ENCODE measurements around the gene RNPEP. TPM values are rescaled to one million over a fixed set of nuclear protein-coding genes. Genes with fewer than 3 reads are reported as not detected.

RNPEP gene
- total and polyA plus RNA-seq, 7 donors = 23.9 to 86.5 (median 38.5) TPM

GRCh38 chr1:202023001-202023433 lies 40.6 kb downstream of the RNPEP start:
- TF ChIP-seq CTCF (IDR thresholded peaks at IDR 0.05) (no peak), POLR2A (IDR thresholded peaks at IDR 0.05) (no peak)
- H3K9me3 ChIP-seq = no peaks in the 10 kb centered on the region
- H3K27ac ChIP-seq = no peak overlapping the region
- no peak overlapping the region for H3K4me3 ChIP-seq
- intact Hi-C loops (cut with DNase I) = no loop called here
- H3K36me3 ChIP-seq = no peaks in the 10 kb centered on the region
- DNase-seq = no peak
- WGBS, 2 donors = 11 to 43% methylated on average over 6 of the region's 6 CpGs
- peaks cover 0 to 11% (median 2%) of the 10 kb centered on the region in 3 donors for H3K27me3 ChIP-seq
- H3K4me1 ChIP-seq = no peaks in the 10 kb centered on the region

- H3K27me3 ChIP-seq = no peaks in the 10 kb centered on the region
- H3K4me3 ChIP-seq = no peak overlapping the region
- H3K27ac ChIP-seq = no peak overlapping the region
- no peak for DNase-seq
- WGBS, 2 donors = 74 to 76% methylated on average over 5 of the region's 5 CpGs
- TF ChIP-seq POLR2AphosphoS5 (IDR thresholded peaks at IDR 0.05) = no peak
- no peak for TF ChIP-seq EP300 (IDR thresholded peaks at IDR 0.05)
- no peak for TF ChIP-seq POLR2A (IDR thresholded peaks at IDR 0.05)
- TF ChIP-seq CTCF (IDR thresholded peaks at IDR 0.05) = no peak
- H3K4me1 ChIP-seq = no peaks in the 10 kb centered on the region
- H3K36me3 ChIP-seq = no peaks in the 10 kb centered on the region
- intact Hi-C loops (cut with DNase I) = no loop called here
- no peaks in the 10 kb centered on the region for H3K9me3 ChIP-seq
Observed at GRCh38 chr1:202029171-202029665, 46.8 kb downstream of the RNPEP start.

- Histone ChIP-seq H3K36me3 (no peaks in the 10 kb centered on the region), H3K27me3 (no peaks in the 10 kb centered on the region), H3K4me3 (no peak overlapping the region), H3K9me3 (no peaks in the 10 kb centered on the region), H3K4me1 (no peaks in the 10 kb centered on the region), H3K27ac (no peak overlapping the region)
- no peak for TF ChIP-seq CTCF (IDR thresholded peaks at IDR 0.05)
- no peak for TF ChIP-seq POLR2AphosphoS5 (IDR thresholded peaks at IDR 0.05)
- TF ChIP-seq EP300 (IDR thresholded peaks at IDR 0.05) = no peak
- TF ChIP-seq POLR2A (IDR thresholded peaks at IDR 0.05) = no peak
- no peak for DNase-seq
- intact Hi-C loops (cut with DNase I) = no loop called here
- WGBS, 2 donors = 88 to 89% methylated on average over 2 of the region's 2 CpGs
Observed at GRCh38 chr1:202029727-202030126, 47.3 kb downstream of the RNPEP start.

GRCh38 chr1:202031796-202032195 lies 49.3 kb downstream of the RNPEP start:
- 24 to 61% methylated on average over 4 of the region's 4 CpGs for WGBS, 2 donors
- no peaks in the 10 kb centered on the region for H3K27me3 ChIP-seq
- H3K36me3 ChIP-seq = no peaks in the 10 kb centered on the region
- intact Hi-C loops (cut with DNase I) = no loop called here
- no peak overlapping the region for H3K4me3 ChIP-seq
- no peak for TF ChIP-seq CTCF (IDR thresholded peaks at IDR 0.05)
- no peak for TF ChIP-seq POLR2A (IDR thresholded peaks at IDR 0.05)
- TF ChIP-seq POLR2AphosphoS5 (IDR thresholded peaks at IDR 0.05) = no peak
- no peak for DNase-seq
- no peak overlapping the region for H3K27ac ChIP-seq
- H3K4me1 ChIP-seq = no peaks in the 10 kb centered on the region
- no peaks in the 10 kb centered on the region for H3K9me3 ChIP-seq

- TF ChIP-seq CTCF (IDR thresholded peaks at IDR 0.05) = no peak
- no peak for TF ChIP-seq POLR2A (IDR thresholded peaks at IDR 0.05)
- TF ChIP-seq EP300 (IDR thresholded peaks at IDR 0.05) = no peak
- TF ChIP-seq POLR2AphosphoS5 (IDR thresholded peaks at IDR 0.05) = no peak
- no peaks in the 10 kb centered on the region for H3K9me3 ChIP-seq
- intact Hi-C loops (cut with DNase I) = no loop called here
- H3K4me3 ChIP-seq = no peak overlapping the region
- no peak for DNase-seq
- no peaks in the 10 kb centered on the region for H3K36me3 ChIP-seq
- peak overlapping the region in 2 of 4 donors; percentile 27 to 38 for H3K27ac ChIP-seq
- no peaks in the 10 kb centered on the region for H3K4me1 ChIP-seq
- 63 to 76% methylated on average over 7 of the region's 7 CpGs for WGBS, 2 donors
- no peaks in the 10 kb centered on the region for H3K27me3 ChIP-seq
Observed at GRCh38 chr1:202034149-202034682, 51.8 kb downstream of the RNPEP start.

All from sigmoid colon (tissue), 7 donors.